ENCODE data around the gene PCYT2.

GRCh38 chr17:81899514-81900166 is 11.6 kb downstream of the PCYT2 start:
- TF ChIP-seq CTCF (IDR thresholded peaks at IDR 0.05), result no peak
- TF ChIP-seq EZH2 (IDR thresholded peaks at IDR 0.05), result no peak
- no peak for TF ChIP-seq EZH2phosphoT487 (IDR thresholded peaks at IDR 0.05)

All from neural progenitor cell (in vitro differentiated cells).